Hepatocyte (in vitro differentiated cells): ENCODE measurements around the gene KCNAB3. TPM values are rescaled to one million over a fixed set of nuclear protein-coding genes. Genes with fewer than 3 reads are reported as not detected.

Experiments
- DNase-seq: peaks from one replicate; pipeline ENCODE4 v3.0.0-alpha.2; 2016; ENCODE audit warnings: low spot score
- H2AFZ ChIP-seq: fragments of 200-600 bp; sonication (generic); 2 replicates; pipeline ENCODE4 v1.6.0; 2016; ENCODE audit warnings: antibody characterized with exemption, mild to moderate bottlenecking
- H3K27ac ChIP-seq: fragments of 200-600 bp; sonication (generic); 2 replicates; pipeline ENCODE4 v1.5.1; 2016; ENCODE audit warnings: mild to moderate bottlenecking
- H3K27me3 ChIP-seq: fragments of 200-600 bp; sonication (generic); 2 replicates; pipeline ENCODE4 v1.6.1; 2016
- H3K36me3 ChIP-seq: fragments of 200-600 bp; sonication (generic); replicated peaks from 2 replicates; pipeline ENCODE4 v1.5.1; 2016; ENCODE audit warnings: low read depth; ENCODE audit not compliant: insufficient read depth
- H3K4me1 ChIP-seq: fragments of 200-600 bp; sonication (generic); 2 replicates; pipeline ENCODE4 v1.5.1; 2016; ENCODE audit warnings: mild to moderate bottlenecking, moderate library complexity; ENCODE audit not compliant: insufficient read depth
- H3K4me2 ChIP-seq: fragments of 200-600 bp; sonication (generic); 2 replicates; pipeline ENCODE4 v1.6.0; 2016
- H3K4me3 ChIP-seq: fragments of 200-600 bp; sonication (generic); 2 replicates; pipeline ENCODE4 v1.5.1; 2016; ENCODE audit warnings: mild to moderate bottlenecking
- H3K79me2 ChIP-seq: fragments of 200-600 bp; sonication (generic); 2 replicates; pipeline ENCODE4 v1.6.0; 2017; ENCODE audit warnings: mild to moderate bottlenecking
- H3K9me2 ChIP-seq: fragments of 200-600 bp; sonication (generic); replicated peaks from 2 replicates; pipeline ENCODE4 v1.6.0; 2017; ENCODE audit warnings: mild to moderate bottlenecking; ENCODE audit not compliant: insufficient read depth
- H3K9me3 ChIP-seq: fragments of 200-600 bp; sonication (generic); 2 replicates; pipeline ENCODE4 v1.5.1; 2016; ENCODE audit warnings: low read depth, mild to moderate bottlenecking
- H4K20me1 ChIP-seq: fragments of 200-600 bp; sonication (generic); 2 replicates; pipeline ENCODE4 v1.6.0; 2016; ENCODE audit warnings: mild to moderate bottlenecking; ENCODE audit not compliant: insufficient read depth, poor library complexity, severe bottlenecking
- CTCF ChIP-seq: fragments of 200-600 bp; sonication (generic); IDR thresholded peaks from 2 replicates; pipeline ENCODE4 v1.5.1; 2016; ENCODE audit warnings: antibody characterized with exemption, mild to moderate bottlenecking; ENCODE audit not compliant: poor library complexity
- EZH2 ChIP-seq: fragments of 200-600 bp; sonication (generic); IDR thresholded peaks from 2 replicates; pipeline ENCODE4 v1.6.1; 2016; ENCODE audit warnings: antibody characterized with exemption, mild to moderate bottlenecking, borderline replicate concordance
- EZH2phosphoT487 ChIP-seq: fragments of 200-600 bp; sonication (generic); IDR thresholded peaks from one replicate; pipeline ENCODE4 v1.6.1; 2018; ENCODE audit warnings: antibody characterized with exemption, mild to moderate bottlenecking, low read depth, moderate library complexity; ENCODE audit not compliant: unreplicated experiment, severe bottlenecking
- WGBS: methylation state at CpG from one replicate; pipeline ENCODE4 v1.1.6; 2016; ENCODE audit warnings: low lambda C conversion rate; ENCODE audit errors: missing lambda C conversion rate; 5-methylcytosine and 5-hydroxymethylcytosine counted together
- polyA plus RNA-seq: library from polyadenylated mRNA; unstranded; fragments of >200 nt; fragmentation: Nextera tagmentation; extraction: Ambion mirVana; gene quantifications from 2 replicates; pipeline ENCODE4 v1.2.1, GENCODE V29; 2016
- total RNA-seq: library from RNA; depleted of rRNA; stranded (reverse); fragments of >200 nt; gene quantifications from 2 replicates; pipeline ENCODE4 v1.2.3, GENCODE V29; 2014

Gene KCNAB3
- total and polyA plus RNA-seq, 2 experiments from 2014 or later: 1.8 TPM

GRCh38 chr17:7922845-7923628 lies 6.6 kb downstream of the KCNAB3 start:
- Histone ChIP-seq H4K20me1 (no peaks in the 10 kb centered on the region), H3K79me2 (no peaks in the 10 kb centered on the region), H2AFZ (peak overlapping the region; percentile 79), H3K36me3 (no peaks in the 10 kb centered on the region), H3K9me3 (no peaks in the 10 kb centered on the region), H3K27ac (peak overlapping the region; percentile 49), H3K4me2 (peak overlapping the region; percentile 94), H3K4me1 (peaks cover 7% of the 10 kb centered on the region), H3K4me3 (peak overlapping the region; percentile 52), H3K9me2 (no peaks in the 10 kb centered on the region), H3K27me3 (no peaks in the 10 kb centered on the region)
- DNase-seq: peak; percentile 91
- TF ChIP-seq EZH2 (no peak), CTCF (peak; percentile 12), EZH2phosphoT487 (no peak)
- 33% methylated on average over 33 of the region's 45 CpGs for WGBS

- no peak for TF ChIP-seq EZH2phosphoT487
- no peak for TF ChIP-seq EZH2
- peak overlapping the region; percentile 94 for H3K4me2 ChIP-seq
- H3K36me3 ChIP-seq: no peaks in the 10 kb centered on the region
- no peak for DNase-seq
- H3K9me2 ChIP-seq: no peaks in the 10 kb centered on the region
- peak overlapping the region; percentile 49 for H3K27ac ChIP-seq
- no peaks in the 10 kb centered on the region for H3K27me3 ChIP-seq
- H4K20me1 ChIP-seq: no peaks in the 10 kb centered on the region
- H3K4me3 ChIP-seq: no peak overlapping the region
- 51% methylated on average over 16 of the region's 16 CpGs for WGBS
- H3K9me3 ChIP-seq: no peaks in the 10 kb centered on the region
- H2AFZ ChIP-seq: peak overlapping the region; percentile 79
- peaks cover 7% of the 10 kb centered on the region for H3K4me1 ChIP-seq
- no peaks in the 10 kb centered on the region for H3K79me2 ChIP-seq
Measured at GRCh38 chr17:7922269-7922844, 7.3 kb downstream of the KCNAB3 start.

- Histone ChIP-seq H3K4me3 (no peak overlapping the region), H3K27me3 (no peaks in the 10 kb centered on the region)
- 68% methylated on average over 2 of the region's 2 CpGs for WGBS
Measured at GRCh38 chr17:7916808-7917207, 12.8 kb downstream of the KCNAB3 start.

More at GRCh38 chr17:7916808-7917207, 12.8 kb downstream of the KCNAB3 start:
- Histone ChIP-seq H3K9me3 (no peaks in the 10 kb centered on the region), H3K4me1 (peaks cover 17% of the 10 kb centered on the region), H2AFZ (no peak overlapping the region), H4K20me1 (no peaks in the 10 kb centered on the region), H3K36me3 (no peaks in the 10 kb centered on the region), H3K79me2 (no peaks in the 10 kb centered on the region), H3K9me2 (no peaks in the 10 kb centered on the region), H3K4me2 (peak overlapping the region; percentile 83), H3K27ac (peak overlapping the region; percentile 96)
- TF ChIP-seq CTCF (no peak), EZH2phosphoT487 (no peak), EZH2 (no peak)
- DNase-seq: no peak
